ENCODE data around the gene FUCA1.

DNA sequence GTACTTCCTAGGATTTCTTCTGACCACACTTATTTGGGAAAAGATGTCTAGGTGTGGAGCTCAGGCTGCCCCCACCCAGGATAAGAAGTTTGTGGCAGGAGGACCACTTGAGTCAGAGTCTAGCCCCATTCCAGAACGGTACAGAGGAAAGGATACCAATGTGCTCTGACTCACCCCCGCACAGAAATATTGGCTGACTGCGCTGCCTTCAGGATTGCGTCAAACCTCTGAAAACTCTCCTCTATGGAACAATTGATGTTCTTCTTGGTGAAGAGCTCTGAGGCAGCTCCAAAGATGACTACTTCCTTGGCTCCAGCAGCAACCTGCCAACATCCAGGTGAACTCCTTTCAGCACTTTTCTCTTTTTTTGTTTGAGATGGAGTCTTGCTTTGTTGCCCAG lies 54.1 kb downstream of the FUCA1 start:
- TF ChIP-seq EZH2 (IDR thresholded peaks at IDR 0.05; ENCODE audit: borderline replicate concordance, low read length) (no peak), CTCF (conservative IDR thresholded peaks at IDR 0.05 in 1 of 2, IDR thresholded peaks at IDR 0.05 in 1 of 2; ENCODE audit: extremely low read depth in 1 of 2, insufficient read depth in 1 of 2, low read depth in 1 of 2, low read length in 2 of 2) (no peak)
